NCI-H128 (cell line): ENCODE data around the gene FBXL14.

ENCODE experiments used
- DNase-seq: peaks from one replicate; lab custom pipeline; 2025; ENCODE audit not compliant: unreplicated experiment; lab: John Stamatoyannopoulos, UW

The FBXL14 gene

DNA sequence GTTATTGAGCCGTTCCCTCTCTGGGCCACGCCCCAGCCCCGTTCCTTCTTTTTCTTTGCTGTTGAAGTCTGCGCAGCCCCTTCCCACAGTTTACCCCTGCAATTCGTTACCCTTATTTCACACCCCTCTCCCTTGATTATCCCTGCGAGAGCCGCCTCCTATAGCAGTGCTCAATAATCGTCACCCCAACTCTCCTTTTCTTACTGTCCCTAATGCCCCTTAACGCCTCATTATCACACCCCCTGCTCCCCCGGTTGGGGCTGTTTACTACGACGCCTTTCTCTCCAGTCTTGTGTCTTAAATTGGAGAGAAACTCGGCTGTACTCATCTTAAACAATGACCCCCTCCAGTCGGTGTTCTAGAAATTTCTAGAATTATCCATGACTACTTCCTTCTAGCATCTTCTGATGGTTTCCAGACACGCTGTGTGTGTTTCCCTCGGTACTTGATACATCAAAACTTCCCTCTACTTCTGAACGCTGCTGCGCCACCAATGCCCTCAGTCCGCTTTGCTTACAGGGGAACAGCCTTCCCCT lies 713 bp upstream of the FBXL14 start:
- no peak for DNase-seq

DNA sequence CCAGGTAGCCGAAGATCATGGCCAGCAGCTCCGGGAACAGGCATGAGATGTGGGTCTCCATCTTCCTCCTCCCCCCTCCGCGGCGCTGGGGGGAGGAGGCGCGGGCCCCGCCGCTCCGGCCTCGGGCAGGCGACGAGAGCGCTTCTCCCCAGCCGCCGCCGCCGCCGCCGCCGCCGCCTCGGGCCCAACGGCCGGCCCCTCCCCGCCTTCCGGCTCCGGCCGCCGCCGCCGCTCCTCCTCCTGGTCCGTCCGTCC lies 448 bp downstream of the FBXL14 start:
- DNase-seq = no peak

DNA sequence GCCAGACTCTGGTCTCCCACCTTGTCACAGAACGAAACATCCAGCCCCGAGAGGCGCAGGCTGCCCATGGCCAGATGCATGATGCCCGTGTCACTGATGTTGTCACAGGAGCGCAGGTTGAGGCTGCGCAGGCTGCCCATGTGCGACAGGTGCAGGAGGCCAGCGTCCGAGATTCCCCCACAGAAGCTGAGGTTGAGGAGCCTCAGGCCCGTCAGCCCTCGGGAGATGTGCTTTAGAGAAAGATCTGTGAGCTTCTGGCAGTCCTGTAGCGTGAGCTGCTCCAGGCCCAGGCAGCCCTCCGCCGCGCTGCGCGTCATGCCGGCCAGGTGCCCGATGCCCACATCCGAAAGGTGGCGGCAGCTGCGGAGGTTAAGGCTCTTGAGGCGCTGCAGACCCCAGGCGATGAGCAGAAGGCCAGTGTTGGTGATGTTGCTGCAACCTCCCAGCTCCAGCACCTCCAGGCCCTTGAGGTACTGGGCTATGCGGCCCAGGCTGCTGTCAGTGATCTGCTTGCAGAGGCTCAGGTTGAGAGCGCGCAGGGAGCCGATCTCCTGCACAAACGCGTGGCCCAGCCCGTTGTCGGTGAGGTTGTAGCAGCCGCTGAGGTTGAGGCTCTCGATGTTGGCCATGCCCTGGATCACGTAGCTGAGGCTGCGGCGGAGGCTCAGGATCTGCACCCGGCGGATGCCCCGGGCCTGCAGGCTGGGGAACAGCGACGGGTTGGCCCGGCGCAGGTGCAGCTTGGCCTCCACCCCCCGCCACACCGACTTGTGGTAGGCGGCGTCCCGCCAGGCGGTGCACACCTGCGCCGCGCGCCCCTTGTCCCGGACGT lies 991 bp downstream of the FBXL14 start:
- no peak for DNase-seq

DNA sequence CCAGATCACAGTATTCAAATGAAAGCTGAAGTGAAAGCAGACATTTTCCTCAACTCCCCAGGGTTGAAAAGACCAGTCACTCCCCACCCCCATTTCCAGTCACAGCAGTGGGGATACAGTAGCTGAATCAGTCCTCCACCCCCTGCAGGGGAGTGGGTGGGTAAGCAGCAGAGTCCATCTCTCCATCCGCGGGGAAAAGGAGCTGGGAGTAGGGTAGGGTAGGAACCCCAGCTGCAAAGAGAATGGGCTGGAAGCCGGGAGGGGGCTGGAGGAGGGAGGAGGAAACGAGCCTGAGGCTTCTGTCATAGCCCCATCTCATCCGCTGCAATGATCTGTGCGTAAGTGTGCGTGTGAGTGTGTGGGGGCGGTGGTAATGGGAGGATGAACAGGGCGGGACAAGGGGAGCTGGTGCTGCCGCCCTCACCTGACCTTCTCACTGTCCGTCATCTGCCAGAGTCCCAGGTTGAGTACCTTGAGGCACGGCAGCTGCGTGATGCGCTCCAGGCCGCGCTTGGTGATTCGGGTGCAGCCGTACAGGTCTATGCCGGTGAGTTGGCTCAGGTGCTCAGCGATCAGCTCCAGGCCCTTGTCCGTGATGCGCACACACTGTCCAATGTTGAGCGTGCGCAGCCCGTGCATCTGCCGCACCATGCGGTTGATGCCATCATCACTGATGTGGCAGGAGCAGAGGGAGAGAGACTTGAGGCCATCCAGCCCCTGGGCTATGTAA lies 1.8 kb downstream of the FBXL14 start:
- DNase-seq = peak; percentile 43

GRCh38 chr12:1591543-1591942 lies 2.8 kb downstream of the FBXL14 start:
- no peak for DNase-seq

GRCh38 chr12:1591034-1591433 lies 3.3 kb downstream of the FBXL14 start:
- DNase-seq = no peak

DNA sequence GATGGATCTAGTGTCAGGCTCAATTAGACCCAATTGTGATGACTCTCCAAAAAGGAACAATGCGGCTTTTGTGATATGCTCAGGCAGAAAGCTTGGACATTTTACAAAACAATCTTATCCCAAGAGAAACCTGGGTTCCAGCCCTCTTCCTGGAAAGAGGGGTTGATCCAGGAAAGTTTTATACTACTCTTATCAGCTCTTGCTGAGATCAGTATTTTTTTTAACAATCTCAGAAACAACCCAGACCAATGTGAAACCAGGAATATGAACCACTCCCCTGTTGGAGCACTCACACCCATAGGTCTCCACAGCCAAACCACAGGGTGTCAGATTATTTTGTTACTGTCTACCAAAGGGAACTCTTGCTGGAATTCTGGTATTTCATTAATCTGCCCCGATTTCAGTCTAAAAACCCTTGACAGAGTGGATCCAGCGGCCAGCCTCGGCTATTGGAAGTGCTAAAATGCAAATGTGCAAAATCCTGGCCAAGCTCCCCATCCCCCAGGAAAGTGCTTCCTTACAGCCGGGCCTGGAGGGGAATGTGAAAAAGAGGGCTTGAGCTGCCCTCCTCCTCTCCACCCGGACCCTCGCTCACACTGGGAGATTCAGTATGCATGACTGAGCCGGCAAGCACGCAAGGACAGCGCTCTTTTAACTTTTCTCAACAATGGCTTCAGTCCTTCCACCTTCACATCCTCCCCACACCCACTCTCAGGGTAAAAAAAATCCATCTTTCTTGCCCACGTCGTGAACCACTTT lies 4.0 kb downstream of the FBXL14 start:
- DNase-seq = no peak

DNA sequence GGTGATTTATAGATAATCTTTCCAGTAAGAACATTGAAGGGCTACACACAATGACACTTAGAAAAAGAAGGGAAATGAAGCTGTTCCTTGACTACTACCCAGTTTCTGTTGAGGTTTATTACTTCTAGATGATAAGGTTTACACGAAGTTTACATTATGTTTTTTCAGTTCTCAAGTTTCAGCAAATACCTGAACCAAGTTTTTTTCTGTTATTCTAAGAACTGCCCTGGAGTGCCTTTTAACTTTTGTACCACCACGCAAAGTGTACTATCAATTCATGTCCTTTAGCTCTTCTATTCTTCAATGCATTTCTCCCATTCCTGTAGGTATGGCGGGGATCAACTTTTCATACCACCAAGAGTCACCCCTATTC lies 5.8 kb downstream of the FBXL14 start:
- DNase-seq = no peak

GRCh38 chr12:1587927-1588574 lies 6.3 kb downstream of the FBXL14 start:
- DNase-seq = no peak

GRCh38 chr12:1584326-1584725 lies 10.1 kb downstream of the FBXL14 start:
- DNase-seq = no peak

GRCh38 chr12:1583421-1584078 lies 10.8 kb downstream of the FBXL14 start:
- peak; percentile 83 for DNase-seq

DNA sequence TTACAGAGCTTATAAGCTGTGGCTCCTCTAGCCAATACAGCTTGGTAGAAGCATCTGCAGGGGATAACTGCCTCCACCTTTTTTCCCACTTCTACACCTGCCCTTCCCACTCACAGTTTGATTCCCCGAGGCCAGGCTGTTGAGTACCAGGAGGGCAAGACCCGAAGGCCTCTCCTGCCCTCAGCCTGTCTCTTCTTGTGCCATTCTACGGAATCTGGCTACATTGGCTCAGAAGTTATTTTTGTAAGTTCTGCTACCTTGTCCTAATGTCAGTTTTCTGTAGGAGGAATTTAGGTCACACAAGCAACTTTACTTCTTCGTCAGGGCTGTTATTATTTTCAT lies 11.7 kb downstream of the FBXL14 start:
- no peak for DNase-seq

GRCh38 chr12:1581973-1582708 lies 12.2 kb downstream of the FBXL14 start:
- no peak for DNase-seq

- no peak for DNase-seq
These were observed 13.9 kb downstream of the FBXL14 start for GRCh38 chr12:1580526-1580925.

DNA sequence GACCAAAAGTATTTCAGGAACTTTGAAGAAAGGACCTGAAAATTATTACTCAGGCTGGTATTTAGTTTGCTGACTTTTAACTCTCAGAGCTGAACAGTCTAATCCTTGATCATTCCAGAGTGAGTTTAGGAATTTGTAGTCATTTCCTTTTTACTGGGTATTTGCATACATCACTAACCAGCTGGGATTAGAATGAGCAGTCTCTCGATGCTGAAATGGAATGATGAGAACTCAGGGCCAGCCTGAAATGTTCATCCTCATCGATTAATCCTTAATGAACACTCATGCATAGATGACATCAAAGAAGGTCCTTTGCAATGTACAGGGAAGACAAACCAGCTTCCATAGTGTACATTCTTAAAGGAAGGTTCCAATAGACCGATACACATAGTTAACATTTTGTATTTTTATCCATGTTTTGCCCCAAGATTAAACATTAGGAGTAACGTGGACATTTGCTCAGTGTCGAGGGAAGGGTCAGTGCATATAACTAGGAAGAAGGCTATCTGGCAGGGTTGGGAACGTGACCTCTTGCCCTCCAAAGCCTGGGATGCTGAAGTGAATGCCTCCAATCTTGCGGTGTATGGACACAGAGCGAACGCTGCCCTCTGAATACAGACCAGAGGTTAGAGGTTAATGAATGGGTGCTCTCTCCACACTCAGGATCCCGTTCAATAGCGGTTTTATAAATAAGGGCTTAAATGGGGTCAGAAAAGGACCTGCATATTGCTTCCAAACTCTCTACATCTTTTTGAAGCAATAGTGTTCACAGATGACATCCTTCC lies 14.5 kb downstream of the FBXL14 start:
- DNase-seq = no peak

DNA sequence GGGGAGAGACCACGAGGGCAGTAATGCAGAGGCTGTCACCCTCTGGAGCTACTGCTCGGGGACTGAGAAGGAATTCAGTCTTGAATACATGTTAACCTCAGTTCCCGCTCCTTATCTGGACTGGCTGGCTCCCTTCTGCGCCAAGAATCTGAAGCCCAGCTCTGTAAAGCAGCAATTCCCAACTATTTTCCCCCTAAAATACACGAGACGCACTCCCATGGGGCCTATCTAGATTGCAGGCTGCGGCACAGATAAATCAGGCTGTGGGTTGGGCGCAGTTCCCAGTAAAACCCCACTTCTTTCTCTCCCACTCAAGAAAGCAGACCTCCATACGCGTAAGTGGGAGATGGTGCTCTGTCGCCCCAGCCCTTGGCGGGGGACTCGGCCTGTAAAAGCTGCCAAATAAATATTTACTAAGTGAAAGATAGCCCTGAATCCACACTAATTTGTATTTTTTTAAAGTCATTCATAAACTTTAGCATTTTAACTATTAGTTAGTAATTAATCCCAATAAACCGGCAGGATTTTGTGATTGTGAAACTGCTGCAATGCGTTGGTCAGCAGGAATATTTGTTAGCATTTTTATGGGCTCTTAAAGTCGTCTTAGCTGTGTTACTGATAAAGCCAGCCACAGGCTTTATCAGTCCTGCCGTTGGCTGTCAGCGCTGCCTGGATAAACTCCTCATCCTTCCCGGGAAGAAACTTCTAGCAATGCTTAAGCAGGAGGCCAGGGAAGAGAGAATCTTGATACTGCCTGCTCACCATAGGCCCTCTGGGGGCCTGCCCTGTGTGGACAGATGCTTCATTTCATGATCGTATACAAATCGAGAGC lies 17.8 kb downstream of the FBXL14 start:
- no peak for DNase-seq

GRCh38 chr12:1575408-1576401 lies 18.7 kb downstream of the FBXL14 start:
- no peak for DNase-seq
